Gastroesophageal sphincter (tissue), 4 donors: ENCODE results near the gene ZNF750. TPM values are rescaled to one million over a fixed set of nuclear protein-coding genes. Genes with fewer than 3 reads are reported as not detected.

Source experiments
- ATAC-seq: fragments of 150-250 bp; one replicate; pipeline ENCODE4 v1.9.1; 2016; ENCODE audit warnings: mild to moderate bottlenecking, moderate library complexity
- H3K27ac ChIP-seq, 4 donors: fragments of 200-600 bp; sonication (generic) in 3 of 4; 1 replicate in 3 of 4; 2 replicates in 1 of 4; pipeline ENCODE4 v1.5.1; 2016 to 2019
- H3K27me3 ChIP-seq: fragments of 200-600 bp; sonication (generic); one replicate; pipeline ENCODE4 v1.5.1; 2019
- H3K36me3 ChIP-seq, 2 donors: fragments of 200-600 bp; sonication (generic); one replicate each; pipeline ENCODE4 v1.5.1; 2019; ENCODE audit warnings: control low read depth in 1 of 2
- H3K4me1 ChIP-seq, 3 donors: fragments of 200-600 bp; sonication (generic); 1 replicate in 2 of 3; 2 replicates in 1 of 3; pipeline ENCODE4 v1.5.1; 2016 to 2019; ENCODE audit warnings: control low read depth in 2 of 3
- H3K4me3 ChIP-seq, 2 donors: fragments of 200-600 bp; sonication (generic); one replicate each; pipeline ENCODE4 v1.5.1; 2019; ENCODE audit warnings: mild to moderate bottlenecking in 1 of 2, moderate library complexity in 1 of 2
- H3K9me3 ChIP-seq, 3 donors: fragments of 200-600 bp; sonication (generic); one replicate each; pipeline ENCODE4 v1.5.1; 2017 to 2019; ENCODE audit warnings: control low read depth in 2 of 3
- EP300 ChIP-seq: sonication (generic); formaldehyde crosslinking; IDR thresholded peaks from one replicate; pipeline ENCODE4 v1.6.1; 2017; ENCODE audit warnings: antibody characterized with exemption, mild to moderate bottlenecking
- POLR2A ChIP-seq, 2 donors: fragments of 450-650 bp; IDR thresholded peaks; one replicate each; pipeline ENCODE4 v1.6.1; 2017; ENCODE audit warnings: antibody characterized with exemption in 2 of 2, mild to moderate bottlenecking in 2 of 2, moderate library complexity in 1 of 2
- POLR2AphosphoS5 ChIP-seq: sonication (generic); formaldehyde crosslinking; IDR thresholded peaks from one replicate; pipeline ENCODE4 v1.6.1; 2017; ENCODE audit warnings: antibody characterized with exemption
- WGBS, 2 donors: methylation state at CpG; one replicate each; pipeline ENCODE4 v1.1.5; 2018; ENCODE audit warnings: low coverage in 1 of 2; 5-methylcytosine and 5-hydroxymethylcytosine counted together
- total RNA-seq, 4 donors: library from RNA; depleted of rRNA; stranded (reverse); fragments of >200 nt; gene quantifications; one replicate each; pipeline ENCODE4 v1.1.0, GENCODE V29; 2016
- TF ChIP-seq, protein P1 (sequence below), 4 experiments: fragments of 200-600 bp in 2 of 4; fragments of 450-650 bp in 2 of 4; sonication (generic) in 1 of 4; IDR thresholded peaks; one replicate each; pipeline ENCODE4 v1.5.1; 2017 to 2019; ENCODE audit warnings: antibody characterized with exemption in 4 of 4, mild to moderate bottlenecking in 2 of 4, moderate library complexity in 2 of 4

Gene ZNF750
- total RNA-seq, 4 donors from 2014 or later = 0.46 to 1.6 (median 1.1) TPM; not detected in 1

DNA sequence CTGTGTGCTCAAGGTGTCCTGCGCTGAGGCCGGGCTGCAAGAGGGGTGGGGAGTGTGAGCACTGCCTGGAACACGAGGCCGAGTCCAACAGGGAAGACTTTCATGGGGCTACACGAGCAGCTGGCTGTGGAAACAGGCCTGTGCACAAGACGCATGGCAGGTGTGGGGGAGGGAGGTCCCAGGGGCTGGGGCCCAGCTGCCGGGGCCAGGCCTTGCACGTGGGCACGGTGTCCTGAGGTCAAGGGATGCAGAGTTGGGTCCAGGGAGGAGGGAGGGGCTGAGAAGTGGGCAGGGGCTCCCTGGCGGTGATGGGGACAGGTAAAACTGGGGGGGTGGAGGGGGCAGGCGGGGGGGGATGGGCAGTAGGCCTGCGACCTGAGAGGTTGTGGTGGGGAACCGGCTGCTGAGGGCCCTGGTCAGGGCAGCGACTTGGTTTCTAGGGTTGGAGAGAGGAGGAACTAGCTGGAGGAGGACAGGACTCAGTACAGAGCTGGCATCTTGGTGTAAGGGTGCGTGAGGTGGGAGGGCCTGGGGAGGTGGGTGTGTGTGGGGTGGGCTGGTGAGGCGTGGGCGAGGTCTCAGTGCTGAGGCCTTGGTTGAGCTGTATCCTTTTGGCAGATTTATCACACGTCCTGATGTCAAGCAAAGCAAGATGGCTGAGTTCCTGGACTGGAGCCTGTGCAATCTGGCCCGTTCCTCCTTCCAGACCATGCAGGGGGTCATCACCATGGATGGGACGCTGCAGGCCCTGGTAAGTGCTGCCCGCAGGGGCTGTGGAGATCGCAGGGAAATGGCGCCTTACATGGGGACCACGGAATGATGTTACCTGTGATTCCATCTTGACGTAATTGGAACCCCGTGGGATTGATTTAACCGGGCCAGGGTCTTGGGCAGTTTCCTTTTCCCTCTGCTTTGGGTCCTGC lies 58.6 kb downstream of the ZNF750 start:
- Histone ChIP-seq H3K27me3 (no peaks in the 10 kb centered on the region), H3K4me1 (peaks cover 0 to 13% (median 0%) of the 10 kb centered on the region in 3 donors), H3K27ac (no peak overlapping the region), H3K4me3 (no peak overlapping the region), H3K9me3 (no peaks in the 10 kb centered on the region), H3K36me3 (peaks cover 0 to 43% of the 10 kb centered on the region in 2 donors)
- TF ChIP-seq EP300 (no peak), POLR2A (IDR thresholded peaks at IDR 0.05) (no peak), POLR2AphosphoS5 (no peak)
- TF ChIP-seq, protein P1, sequence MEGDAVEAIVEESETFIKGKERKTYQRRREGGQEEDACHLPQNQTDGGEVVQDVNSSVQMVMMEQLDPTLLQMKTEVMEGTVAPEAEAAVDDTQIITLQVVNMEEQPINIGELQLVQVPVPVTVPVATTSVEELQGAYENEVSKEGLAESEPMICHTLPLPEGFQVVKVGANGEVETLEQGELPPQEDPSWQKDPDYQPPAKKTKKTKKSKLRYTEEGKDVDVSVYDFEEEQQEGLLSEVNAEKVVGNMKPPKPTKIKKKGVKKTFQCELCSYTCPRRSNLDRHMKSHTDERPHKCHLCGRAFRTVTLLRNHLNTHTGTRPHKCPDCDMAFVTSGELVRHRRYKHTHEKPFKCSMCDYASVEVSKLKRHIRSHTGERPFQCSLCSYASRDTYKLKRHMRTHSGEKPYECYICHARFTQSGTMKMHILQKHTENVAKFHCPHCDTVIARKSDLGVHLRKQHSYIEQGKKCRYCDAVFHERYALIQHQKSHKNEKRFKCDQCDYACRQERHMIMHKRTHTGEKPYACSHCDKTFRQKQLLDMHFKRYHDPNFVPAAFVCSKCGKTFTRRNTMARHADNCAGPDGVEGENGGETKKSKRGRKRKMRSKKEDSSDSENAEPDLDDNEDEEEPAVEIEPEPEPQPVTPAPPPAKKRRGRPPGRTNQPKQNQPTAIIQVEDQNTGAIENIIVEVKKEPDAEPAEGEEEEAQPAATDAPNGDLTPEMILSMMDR (IDR thresholded peaks at IDR 0.05) = no peak
- peak; percentile 14 for ATAC-seq
- WGBS, 2 donors = 46% methylated on average over 4 of the region's 27 CpGs; no CpG with 5 or more reads in 1 of the 2 donors

DNA sequence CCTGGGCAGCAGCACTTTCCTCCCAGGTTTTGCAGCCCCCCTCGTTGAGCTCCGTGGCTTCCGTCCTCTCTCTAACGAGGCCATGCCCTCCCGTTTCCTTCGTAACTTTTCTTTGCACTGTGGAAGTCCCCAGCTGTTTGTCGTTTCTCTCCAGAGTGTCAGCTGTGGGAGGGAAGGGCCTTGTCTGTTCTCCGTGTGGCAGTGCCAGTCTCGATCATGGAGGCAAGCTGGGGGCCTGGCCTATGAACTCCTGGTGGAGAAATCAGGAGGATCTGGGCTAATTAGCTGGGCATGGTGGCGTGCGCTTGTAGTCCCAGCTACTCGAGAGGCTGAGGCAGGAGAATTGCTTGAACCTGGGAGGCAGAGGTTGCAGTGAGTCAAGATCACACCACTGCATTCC lies 59.6 kb downstream of the ZNF750 start:
- TF ChIP-seq POLR2A (IDR thresholded peaks at IDR 0.05) (no peak), POLR2AphosphoS5 (no peak), EP300 (no peak)
- TF ChIP-seq, protein P1 (IDR thresholded peaks at IDR 0.05) = no peak
- no peaks in the 10 kb centered on the region for H3K9me3 ChIP-seq
- WGBS, 2 donors = 60% methylated on average over 1 of the region's 12 CpGs; no CpG with 5 or more reads in 1 of the 2 donors
- H3K27ac ChIP-seq = no peak overlapping the region
- no peaks in the 10 kb centered on the region for H3K27me3 ChIP-seq
- H3K4me1 ChIP-seq = peaks cover 0 to 15% (median 0%) of the 10 kb centered on the region in 3 donors
- no peak overlapping the region for H3K4me3 ChIP-seq
- ATAC-seq = no peak
- H3K36me3 ChIP-seq = peaks cover 0 to 46% of the 10 kb centered on the region in 2 donors

DNA sequence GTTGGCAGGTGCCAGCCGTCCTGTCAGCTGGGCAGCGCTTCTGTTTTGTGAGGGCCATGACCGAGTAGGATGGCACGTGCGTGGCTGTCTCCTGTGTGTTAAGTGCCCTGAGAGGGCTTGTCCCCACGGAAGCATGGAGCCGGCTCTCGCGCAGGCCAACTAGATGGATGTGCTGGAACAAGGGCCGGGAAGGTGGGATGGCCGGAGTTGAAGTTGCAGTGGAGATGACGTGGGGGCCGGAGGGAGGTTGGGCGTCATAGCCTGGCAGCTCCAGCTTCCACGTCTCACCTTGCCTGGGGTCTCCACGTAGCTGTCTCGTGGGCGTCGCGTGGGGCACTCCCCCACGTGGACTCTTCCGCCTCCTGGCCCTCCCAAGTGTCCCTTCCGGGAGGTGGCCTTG lies 60.3 kb downstream of the ZNF750 start:
- 40% methylated on average over 1 of the region's 23 CpGs; no CpG with 5 or more reads in 1 of the 2 donors for WGBS, 2 donors
- Histone ChIP-seq H3K36me3 (peaks cover 0 to 41% of the 10 kb centered on the region in 2 donors), H3K27me3 (no peaks in the 10 kb centered on the region), H3K4me3 (no peak overlapping the region), H3K9me3 (no peaks in the 10 kb centered on the region), H3K4me1 (peaks cover 0 to 21% (median 0%) of the 10 kb centered on the region in 3 donors), H3K27ac (no peak overlapping the region)
- TF ChIP-seq, protein P1 (IDR thresholded peaks at IDR 0.05) = no peak
- TF ChIP-seq EP300 = no peak
- no peak for TF ChIP-seq POLR2AphosphoS5
- no peak for TF ChIP-seq POLR2A (IDR thresholded peaks at IDR 0.05)
- ATAC-seq = no peak

Other genes with a start within 250 kb of the ZNF750 start
- 10 to 100 TPM; 70.8 to 77.4 (median 76.4) TPM for gene WDR45B, start 191.6 kb downstream of the ZNF750 start, total RNA-seq
- gene RAB40B, start 141.3 kb downstream of the ZNF750 start, total RNA-seq = 10 to 100 TPM; 10.4 to 25.5 (median 19.2) TPM
- 10 to 100 TPM; 12.8 to 22.9 (median 18.2) TPM for gene FN3KRP, start 123.3 kb downstream of the ZNF750 start, total RNA-seq
- 10 to 100 TPM in 1 of 4 donors, 1 to 10 TPM in 3; 6.9 to 22.0 (median 8.6) TPM for gene FN3K, start 104.4 kb downstream of the ZNF750 start, total RNA-seq
- gene TBCD, start 88.0 kb downstream of the ZNF750 start, total RNA-seq = 10 to 100 TPM; 32.0 to 57.8 (median 47.0) TPM
- gene METRNL, start 239.6 kb upstream of the ZNF750 start, total RNA-seq = 10 to 100 TPM; 41.1 to 82.6 (median 66.3) TPM